MM.1S (cell line): ENCODE results near the gene SETMAR.

Source experiments
- DNase-seq: peaks from one replicate; pipeline ENCODE4 v3.0.0-alpha.2; 2015
- H2AFZ ChIP-seq: fragments of 300-600 bp; sonication (generic); 2 replicates; pipeline ENCODE4 v1.6.0; 2016; ENCODE audit warnings: antibody characterized with exemption, low read length
- H3F3A ChIP-seq: fragments of 300-600 bp; sonication (generic); 2 replicates; pipeline ENCODE4 v1.6.1; 2016; ENCODE audit warnings: mild to moderate bottlenecking, antibody characterized with exemption, low read length, moderate library complexity, mixed read lengths; ENCODE audit not compliant: insufficient read depth
- H3K27ac ChIP-seq: fragments of 300-600 bp; sonication (generic); 2 replicates; pipeline ENCODE4 v1.5.1; 2016; ENCODE audit warnings: mild to moderate bottlenecking, low read length
- H3K27me3 ChIP-seq: fragments of 300-600 bp; sonication (generic); replicated peaks from 2 replicates; pipeline ENCODE4 v1.6.0; 2016; ENCODE audit warnings: low read length; ENCODE audit not compliant: insufficient read depth
- H3K36me3 ChIP-seq: fragments of 300-600 bp; sonication (generic); replicated peaks from 2 replicates; pipeline ENCODE4 v1.6.1; 2016; ENCODE audit warnings: mild to moderate bottlenecking, low read length, mixed read lengths; ENCODE audit not compliant: insufficient read depth
- H3K4me1 ChIP-seq: fragments of 300-600 bp; sonication (generic); 2 replicates; pipeline ENCODE4 v1.6.1; 2016; ENCODE audit warnings: low read length, mixed read lengths
- H3K4me2 ChIP-seq: fragments of 300-600 bp; sonication (generic); 2 replicates; pipeline ENCODE4 v1.6.0; 2016; ENCODE audit warnings: low read depth, low read length
- H3K4me3 ChIP-seq: fragments of 300-600 bp; sonication (generic); 2 replicates; pipeline ENCODE4 v1.5.1; 2016; ENCODE audit warnings: low read length, mixed read lengths
- H3K79me2 ChIP-seq: fragments of 300-600 bp; sonication (generic); 2 replicates; pipeline ENCODE4 v1.6.1; 2016; ENCODE audit warnings: mixed run types, low read length, mixed read lengths
- H3K9ac ChIP-seq: fragments of 300-600 bp; sonication (generic); 2 replicates; pipeline ENCODE4 v1.6.1; 2016; ENCODE audit warnings: low read length, mixed read lengths
- H3K9me2 ChIP-seq: fragments of 300-600 bp; sonication (generic); replicated peaks from 2 replicates; pipeline ENCODE4 v1.6.1; 2016; ENCODE audit warnings: mild to moderate bottlenecking, low read length, mixed read lengths; ENCODE audit not compliant: insufficient read depth
- H3K9me3 ChIP-seq: fragments of 300-600 bp; sonication (generic); replicated peaks from 2 replicates; pipeline ENCODE4 v1.6.1; 2016; ENCODE audit warnings: mild to moderate bottlenecking, low read length, mixed read lengths; ENCODE audit not compliant: insufficient read depth
- H4K20me1 ChIP-seq: fragments of 300-600 bp; sonication (generic); 2 replicates; pipeline ENCODE4 v1.6.1; 2016; ENCODE audit warnings: mild to moderate bottlenecking, low read length, moderate library complexity, mixed read lengths; ENCODE audit not compliant: insufficient read depth
- CTCF ChIP-seq: fragments of 300-600 bp; sonication (generic); IDR thresholded peaks from 2 replicates; pipeline ENCODE4 v1.5.1; 2016; ENCODE audit warnings: antibody characterized with exemption, low read length, mixed read lengths
- EZH2 ChIP-seq: fragments of 300-600 bp; sonication (generic); optimal IDR thresholded peaks from 2 replicates; pipeline ENCODE3; 2017; ENCODE audit warnings: low read depth, mild to moderate bottlenecking, antibody characterized with exemption, low read length, mixed read lengths
- EZH2phosphoT487 ChIP-seq: fragments of 300-600 bp; sonication (generic); IDR thresholded peaks from 2 replicates; pipeline ENCODE4 v1.6.1; 2018; ENCODE audit warnings: antibody characterized with exemption, low read length

Gene SETMAR

GRCh38 chr3:4362523-4362922 is 59.4 kb downstream of the SETMAR start:
- TF ChIP-seq CTCF (no peak), EZH2 (no peak), EZH2phosphoT487 (no peak)
- H3K9ac ChIP-seq, result no peak overlapping the region
- no peaks in the 10 kb centered on the region for H3K27me3 ChIP-seq
- no peak overlapping the region for H3K27ac ChIP-seq
- H3K9me2 ChIP-seq, result no peaks in the 10 kb centered on the region
- no peak overlapping the region for H2AFZ ChIP-seq
- H4K20me1 ChIP-seq, result no peaks in the 10 kb centered on the region
- no peaks in the 10 kb centered on the region for H3F3A ChIP-seq
- H3K9me3 ChIP-seq, result no peaks in the 10 kb centered on the region
- no peak for DNase-seq
- H3K4me1 ChIP-seq, result no peaks in the 10 kb centered on the region
- H3K79me2 ChIP-seq, result no peaks in the 10 kb centered on the region
- no peak overlapping the region for H3K4me2 ChIP-seq
- no peaks in the 10 kb centered on the region for H3K36me3 ChIP-seq
- no peak overlapping the region for H3K4me3 ChIP-seq
